Measurements from ENCODE around the gene MUCL3. TPM values are rescaled to one million over a fixed set of nuclear protein-coding genes. Genes with fewer than 3 reads are reported as not detected.
"Not testable (repeated sequence)": the region's sequence is repeated elsewhere in the genome, so short reads cannot be mapped to it uniquely, and the experiment has no call there.

The MUCL3 gene
- total RNA-seq, 3 donors from 2014 or later, result not detected

DNA sequence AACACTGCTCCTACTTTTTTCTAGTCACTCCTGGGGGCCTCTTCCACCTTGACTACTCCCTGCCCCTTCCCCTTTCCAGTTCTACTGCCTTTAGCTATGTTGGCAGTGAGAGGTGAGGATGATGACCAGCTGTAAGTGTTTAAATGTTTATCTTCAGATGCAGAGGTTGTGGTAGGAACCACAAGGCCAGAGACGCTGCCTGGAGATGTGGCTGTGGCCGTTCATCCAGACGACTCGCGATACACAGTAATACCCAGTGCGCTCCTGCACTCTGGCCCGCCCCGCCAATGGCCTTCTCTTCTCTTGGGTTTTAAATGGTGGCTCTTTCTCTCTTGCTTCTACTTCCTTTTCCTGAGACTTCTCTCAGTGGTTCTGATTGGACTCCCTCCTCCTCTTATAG lies 22.1 kb upstream of the MUCL3 start:
- intact Hi-C loops (cut with DNase I; ENCODE audit: low total_unique reads), result loop anchor here (10.0 kb wide), 1 partner anchor 156 kb away; no protein-coding TSS in a partner anchor
- Histone ChIP-seq H3K4me3 (no peak overlapping the region), H3K36me3 (peaks cover 6% of the 10 kb centered on the region), H3K27me3 (no peaks in the 10 kb centered on the region), H3K4me1 (peaks cover 0 to 12% of the 10 kb centered on the region in 2 donors), H3K27ac (no peak overlapping the region), H3K9me3 (no peaks in the 10 kb centered on the region)
- TF ChIP-seq POLR2A (IDR thresholded peaks at IDR 0.05) (no peak), POLR2AphosphoS5 (IDR thresholded peaks at IDR 0.05) (no peak)
- TF ChIP-seq, protein P1, sequence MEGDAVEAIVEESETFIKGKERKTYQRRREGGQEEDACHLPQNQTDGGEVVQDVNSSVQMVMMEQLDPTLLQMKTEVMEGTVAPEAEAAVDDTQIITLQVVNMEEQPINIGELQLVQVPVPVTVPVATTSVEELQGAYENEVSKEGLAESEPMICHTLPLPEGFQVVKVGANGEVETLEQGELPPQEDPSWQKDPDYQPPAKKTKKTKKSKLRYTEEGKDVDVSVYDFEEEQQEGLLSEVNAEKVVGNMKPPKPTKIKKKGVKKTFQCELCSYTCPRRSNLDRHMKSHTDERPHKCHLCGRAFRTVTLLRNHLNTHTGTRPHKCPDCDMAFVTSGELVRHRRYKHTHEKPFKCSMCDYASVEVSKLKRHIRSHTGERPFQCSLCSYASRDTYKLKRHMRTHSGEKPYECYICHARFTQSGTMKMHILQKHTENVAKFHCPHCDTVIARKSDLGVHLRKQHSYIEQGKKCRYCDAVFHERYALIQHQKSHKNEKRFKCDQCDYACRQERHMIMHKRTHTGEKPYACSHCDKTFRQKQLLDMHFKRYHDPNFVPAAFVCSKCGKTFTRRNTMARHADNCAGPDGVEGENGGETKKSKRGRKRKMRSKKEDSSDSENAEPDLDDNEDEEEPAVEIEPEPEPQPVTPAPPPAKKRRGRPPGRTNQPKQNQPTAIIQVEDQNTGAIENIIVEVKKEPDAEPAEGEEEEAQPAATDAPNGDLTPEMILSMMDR (IDR thresholded peaks at IDR 0.05), result no peak
- no peak for DNase-seq (ENCODE audit: low spot score in 2 of 2)

DNA sequence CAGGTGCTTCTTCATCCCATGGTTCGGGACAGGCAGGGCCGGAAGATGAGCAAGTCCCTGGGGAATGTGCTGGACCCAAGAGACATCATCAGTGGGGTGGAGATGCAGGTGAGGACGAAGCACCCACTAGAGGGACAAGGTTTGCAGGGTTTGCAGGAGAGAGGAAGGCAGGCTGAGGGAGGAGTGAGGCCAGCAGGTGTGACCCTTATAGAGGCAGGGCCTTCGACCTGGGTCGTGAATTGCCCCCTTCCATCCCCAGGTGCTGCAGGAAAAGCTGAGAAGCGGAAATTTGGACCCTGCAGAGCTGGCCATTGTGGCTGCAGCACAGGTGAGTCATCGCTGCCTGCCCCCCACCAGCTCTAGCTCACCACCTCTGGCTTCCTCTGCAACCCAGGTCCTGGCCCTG lies 18.3 kb upstream of the MUCL3 start:
- intact Hi-C loops (cut with DNase I; ENCODE audit: low total_unique reads), result no loop called here
- DNase-seq (ENCODE audit: low spot score in 2 of 2), result no peak
- no peaks in the 10 kb centered on the region for H3K9me3 ChIP-seq
- no peak overlapping the region for H3K4me3 ChIP-seq
- peaks cover 6% of the 10 kb centered on the region for H3K36me3 ChIP-seq
- H3K4me1 ChIP-seq, result no peaks in the 10 kb centered on the region
- no peak for TF ChIP-seq POLR2AphosphoS5 (IDR thresholded peaks at IDR 0.05)
- TF ChIP-seq POLR2A (IDR thresholded peaks at IDR 0.05), result no peak
- TF ChIP-seq, protein P1 (IDR thresholded peaks at IDR 0.05), result no peak
- H3K27ac ChIP-seq, result no peak overlapping the region
- no peaks in the 10 kb centered on the region for H3K27me3 ChIP-seq

DNA sequence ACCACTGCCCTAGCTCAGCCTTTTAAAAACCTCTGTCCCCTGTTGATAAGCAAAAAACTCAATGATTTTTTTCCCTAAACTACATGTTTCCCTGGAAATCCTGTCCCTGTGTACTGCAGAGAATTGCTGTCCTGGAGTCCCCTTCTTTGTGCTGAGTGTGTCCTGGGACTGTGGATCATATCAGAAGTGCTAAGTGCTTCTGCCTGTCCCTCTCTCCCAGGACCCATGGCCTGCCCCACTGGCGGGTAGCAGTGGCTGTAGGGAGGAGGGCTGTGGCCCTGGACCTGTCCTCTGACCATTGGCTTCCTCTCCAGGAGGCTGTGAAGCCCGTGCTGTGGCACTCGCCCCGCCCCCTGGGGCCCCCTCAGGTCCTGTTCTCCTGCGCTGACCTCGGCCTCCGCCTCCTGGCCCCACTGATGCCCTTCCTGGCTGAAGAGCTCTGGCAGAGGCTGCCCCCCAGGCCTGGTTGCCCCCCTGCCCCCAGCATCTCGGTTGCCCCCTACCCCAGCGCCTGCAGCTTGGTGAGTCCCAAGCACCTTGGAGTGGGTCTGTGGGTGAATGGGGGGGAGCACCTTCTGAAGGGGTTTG lies 16.6 kb upstream of the MUCL3 start:
- H3K27ac ChIP-seq; DNase-seq (ENCODE audit: low spot score in 2 of 2); H3K9me3 ChIP-seq; H3K27me3 ChIP-seq; intact Hi-C loops (cut with DNase I; ENCODE audit: low total_unique reads); H3K36me3 ChIP-seq; H3K4me1 ChIP-seq; H3K4me3 ChIP-seq: not testable (repeated sequence)

GRCh38 chr6:30926644-30927043 lies 14.1 kb upstream of the MUCL3 start:
- TF ChIP-seq, protein P1 (IDR thresholded peaks at IDR 0.05), result no peak
- TF ChIP-seq POLR2A (IDR thresholded peaks at IDR 0.05) (no peak), POLR2AphosphoS5 (IDR thresholded peaks at IDR 0.05) (no peak)
- intact Hi-C loops (cut with DNase I; ENCODE audit: low total_unique reads), result no loop called here
- H3K4me1 ChIP-seq, result no peaks in the 10 kb centered on the region
- no peak overlapping the region for H3K27ac ChIP-seq
- H3K27me3 ChIP-seq, result no peaks in the 10 kb centered on the region
- H3K4me3 ChIP-seq, result no peak overlapping the region
- peaks cover 6% of the 10 kb centered on the region for H3K36me3 ChIP-seq
- DNase-seq (ENCODE audit: low spot score in 2 of 2), result no peak
- H3K9me3 ChIP-seq, result peaks cover 0 to 7% of the 10 kb centered on the region in 2 donors

GRCh38 chr6:30927080-30927479 lies 13.7 kb upstream of the MUCL3 start:
- DNase-seq (ENCODE audit: low spot score in 2 of 2); H3K36me3 ChIP-seq; H3K4me1 ChIP-seq; H3K4me3 ChIP-seq; intact Hi-C loops (cut with DNase I; ENCODE audit: low total_unique reads); H3K9me3 ChIP-seq; H3K27me3 ChIP-seq; H3K27ac ChIP-seq: not testable (repeated sequence)

DNA sequence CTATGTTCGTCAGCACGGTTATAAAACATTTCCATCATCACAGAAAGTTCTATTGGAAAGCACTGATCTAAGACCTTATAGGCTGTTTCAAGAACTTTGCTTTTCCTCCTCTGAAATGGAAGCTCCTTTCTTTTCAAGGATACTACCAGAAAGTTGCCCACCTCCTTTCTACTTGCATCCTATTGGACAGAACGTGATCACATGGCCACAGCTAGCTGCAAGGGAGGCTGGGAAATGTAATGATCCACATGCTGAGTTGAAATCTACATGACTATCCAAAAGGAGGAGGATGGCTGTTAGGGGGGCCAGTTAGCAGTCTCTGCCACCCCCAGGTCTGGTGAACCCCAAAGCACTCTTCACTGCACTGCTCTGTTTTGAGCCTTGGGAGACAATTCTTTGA lies 12.1 kb upstream of the MUCL3 start:
- TF ChIP-seq, protein P1 (IDR thresholded peaks at IDR 0.05), result no peak
- TF ChIP-seq POLR2AphosphoS5 (IDR thresholded peaks at IDR 0.05) (no peak), POLR2A (IDR thresholded peaks at IDR 0.05) (no peak)
- Histone ChIP-seq H3K27me3 (no peaks in the 10 kb centered on the region), H3K36me3 (no peaks in the 10 kb centered on the region), H3K27ac (no peak overlapping the region), H3K4me3 (no peak overlapping the region), H3K9me3 (peaks cover 0 to 7% of the 10 kb centered on the region in 2 donors), H3K4me1 (no peaks in the 10 kb centered on the region)
- no peak for DNase-seq (ENCODE audit: low spot score in 2 of 2)
- intact Hi-C loops (cut with DNase I; ENCODE audit: low total_unique reads), result no loop called here

Measured in breast epithelium (tissue), 4 donors.